OCI-LY3 (cell line): ENCODE data around the gene PPP2R5E.

ENCODE experiments used
- H2AFZ ChIP-seq: fragments of 200-600, 300-600 bp; shearing (Covaris generic); 2 replicates; pipeline ENCODE4 v1.6.0; 2014; ENCODE audit warnings: antibody characterized with exemption, low read depth, low read length
- H3K27ac ChIP-seq: fragments of 200-600, 300-600 bp; sonication (generic); 2 replicates; pipeline ENCODE4 v1.5.1; 2014; ENCODE audit warnings: mild to moderate bottlenecking, low read length, moderate library complexity, mixed read lengths
- H3K27me3 ChIP-seq: fragments of 200-600, 300-600 bp; sonication (generic); 2 replicates; pipeline ENCODE4 v1.6.1; 2014; ENCODE audit warnings: low read depth, low read length, mixed read lengths
- H3K36me3 ChIP-seq: fragments of 200-600, 300-600 bp; sonication (generic); replicated peaks from 2 replicates; pipeline ENCODE3; 2014; ENCODE audit warnings: low read depth, low read length, mixed read lengths
- H3K4me1 ChIP-seq: fragments of 300-600, 200-600 bp; sonication (generic); 2 replicates; pipeline ENCODE4 v1.6.1; 2014; ENCODE audit warnings: low read length, mixed read lengths
- H3K4me2 ChIP-seq: fragments of 200-600, 300-600 bp; sonication (generic); 2 replicates; pipeline ENCODE4 v1.6.1; 2014; ENCODE audit warnings: low read length, mixed read lengths
- H3K4me3 ChIP-seq: fragments of 300-600, 200-600 bp; sonication (generic); 2 replicates; pipeline ENCODE4 v1.5.1; 2014; ENCODE audit warnings: antibody characterized with exemption, mild to moderate bottlenecking, low read length, moderate library complexity
- H3K79me2 ChIP-seq: fragments of 300-600, 200-600 bp; shearing (Covaris generic); 2 replicates; pipeline ENCODE4 v1.6.1; 2014; ENCODE audit warnings: mild to moderate bottlenecking, low read length, mixed read lengths
- H3K9ac ChIP-seq: fragments of 300-600, 200-600 bp; shearing (Covaris generic); 2 replicates; pipeline ENCODE4 v1.6.0; 2014; ENCODE audit warnings: mild to moderate bottlenecking, low read length, moderate library complexity
- H3K9me3 ChIP-seq: fragments of 200-600, 300-600 bp; shearing (Covaris generic); 2 replicates; pipeline ENCODE4 v1.6.1; 2014; ENCODE audit warnings: low read length, mixed read lengths; ENCODE audit not compliant: insufficient read depth
- H4K20me1 ChIP-seq: fragments of 200-600, 300-600 bp; sonication (generic); 2 replicates; pipeline ENCODE4 v1.6.1; 2016; ENCODE audit warnings: low read length, mixed read lengths; ENCODE audit not compliant: insufficient read depth
- CTCF ChIP-seq: fragments of 200-600, 300-600 bp; sonication (generic); IDR thresholded peaks from 2 replicates; pipeline ENCODE4 v1.5.1; 2014; ENCODE audit warnings: antibody characterized with exemption, low read length, low read depth
- EZH2phosphoT487 ChIP-seq: fragments of 200-600 bp; shearing (Covaris generic); IDR thresholded peaks from 2 replicates; pipeline ENCODE4 v1.6.1; 2018; ENCODE audit warnings: antibody characterized with exemption, mixed run types, low read depth

The PPP2R5E gene

GRCh38 chr14:63453443-63453936 lies 89.7 kb downstream of the PPP2R5E start:
- Histone ChIP-seq H3K27me3 (no peaks in the 10 kb centered on the region), H3K9me3 (no peaks in the 10 kb centered on the region), H4K20me1 (peaks cover 25% of the 10 kb centered on the region), H3K4me3 (no peak overlapping the region), H3K36me3 (peaks cover 3% of the 10 kb centered on the region), H3K4me2 (no peak overlapping the region), H3K4me1 (peaks cover 11% of the 10 kb centered on the region), H3K79me2 (peaks cover 50% of the 10 kb centered on the region), H2AFZ (no peak overlapping the region), H3K27ac (no peak overlapping the region), H3K9ac (no peak overlapping the region)
- TF ChIP-seq EZH2phosphoT487 (no peak), CTCF (no peak)

- H4K20me1 ChIP-seq = peaks cover 25% of the 10 kb centered on the region
- H2AFZ ChIP-seq = no peak overlapping the region
- no peak overlapping the region for H3K4me2 ChIP-seq
- H3K36me3 ChIP-seq = peaks cover 3% of the 10 kb centered on the region
- H3K27ac ChIP-seq = no peak overlapping the region
- no peak overlapping the region for H3K9ac ChIP-seq
- no peak overlapping the region for H3K4me3 ChIP-seq
- TF ChIP-seq EZH2phosphoT487 = no peak
- TF ChIP-seq CTCF = no peak
- H3K79me2 ChIP-seq = peaks cover 44% of the 10 kb centered on the region
- H3K27me3 ChIP-seq = no peaks in the 10 kb centered on the region
- no peaks in the 10 kb centered on the region for H3K9me3 ChIP-seq
- H3K4me1 ChIP-seq = peaks cover 11% of the 10 kb centered on the region
Measured at GRCh38 chr14:63452796-63453195, 90.4 kb downstream of the PPP2R5E start.

DNA sequence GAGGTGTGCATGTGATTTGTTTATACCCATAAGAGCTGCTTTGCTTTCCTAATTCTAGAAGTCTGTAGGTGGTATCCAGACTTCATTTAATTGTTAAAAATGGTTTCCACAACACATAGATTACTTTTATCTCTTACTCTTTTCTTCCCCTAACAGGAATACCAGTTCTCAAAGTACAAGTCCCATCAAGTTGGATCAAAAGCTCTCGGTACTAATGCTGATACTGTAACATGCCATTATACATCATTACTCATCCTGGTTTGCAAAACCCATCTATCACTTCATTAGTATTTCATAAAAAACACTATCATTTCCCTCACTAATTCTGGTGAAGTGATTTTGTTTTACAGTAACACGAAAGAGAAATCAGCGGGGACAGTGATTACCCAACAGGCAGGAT lies 94.3 kb downstream of the PPP2R5E start:
- Histone ChIP-seq H3K79me2 (peaks cover 32% of the 10 kb centered on the region), H2AFZ (no peak overlapping the region), H3K27me3 (no peaks in the 10 kb centered on the region), H3K27ac (no peak overlapping the region), H3K36me3 (peaks cover 3% of the 10 kb centered on the region), H3K4me3 (no peak overlapping the region), H3K4me2 (no peak overlapping the region), H3K4me1 (no peaks in the 10 kb centered on the region), H4K20me1 (0 out of 2 replicates have a peak, but pooled peaks cover 10% of the 10 kb centered on the region), H3K9ac (no peak overlapping the region), H3K9me3 (no peaks in the 10 kb centered on the region)
- TF ChIP-seq CTCF (no peak), EZH2phosphoT487 (no peak)

- Histone ChIP-seq H3K4me2 (no peak overlapping the region), H3K4me3 (no peak overlapping the region), H3K9ac (no peak overlapping the region), H3K27ac (no peak overlapping the region), H3K27me3 (no peaks in the 10 kb centered on the region), H3K36me3 (no peaks in the 10 kb centered on the region), H3K4me1 (no peaks in the 10 kb centered on the region), H4K20me1 (peaks cover 18% of the 10 kb centered on the region; the same call in 1 of the 2 replicates), H3K79me2 (peaks cover 44% of the 10 kb centered on the region), H2AFZ (no peak overlapping the region), H3K9me3 (no peaks in the 10 kb centered on the region)
- no peak for TF ChIP-seq CTCF
Measured at GRCh38 chr14:63444588-63444987, 98.6 kb downstream of the PPP2R5E start.
